Caco-2 (cell line): ENCODE results near the gene ACSS2. TPM values are rescaled to one million over a fixed set of nuclear protein-coding genes. Genes with fewer than 3 reads are reported as not detected.

Experiments
- BruUV-seq: library from RNA; stranded (reverse); fragments of 400-500 nt; replicated peaks from 2 replicates; lab custom pipeline; 2021; lab: Mats Ljungman, UMichigan
- CTCF ChIA-PET: fragments of 300-600 bp; sonication (Branson Sonifier 250); formaldehyde crosslinking; loops from one replicate; lab custom pipeline; 2022; ENCODE audit warnings: antibody characterized with exemption; lab: Charles Lee
- POLR2A ChIA-PET: fragments of 300-600 bp; sonication (Branson Sonifier 250); formaldehyde crosslinking; loops from one replicate; lab custom pipeline; 2022; ENCODE audit warnings: antibody characterized with exemption; lab: Charles Lee
- DNase-seq, 2 experiments: peaks; one replicate each; pipeline versions ENCODE4 v3.0.0 to v3.0.0-alpha.2; 2020 to 2022
- H3K27me3 ChIP-seq: replicated peaks from 2 replicates; pipeline ENCODE4 v1.6.0; 2011; ENCODE audit warnings: low read length; ENCODE audit not compliant: control insufficient read depth, insufficient read depth
- H3K36me3 ChIP-seq: 2 replicates; pipeline ENCODE4 v1.5.1; 2011; ENCODE audit warnings: low read length; ENCODE audit not compliant: control insufficient read depth, insufficient read depth
- H3K4me1 ChIP-seq: fragments of 250-450 bp; sonication (Bioruptor Pico); 2 replicates; pipeline ENCODE4 v1.5.1; 2020; ENCODE audit warnings: mild to moderate bottlenecking
- H3K4me3 ChIP-seq: 2 replicates; pipeline ENCODE4 v1.5.1; 2011; ENCODE audit warnings: low read depth, mild to moderate bottlenecking, control low read depth, low read length
- H3K9me3 ChIP-seq: fragments of 250-450 bp; sonication (Bioruptor Pico); 2 replicates; pipeline ENCODE4 v1.5.1; 2020; ENCODE audit warnings: mild to moderate bottlenecking, moderate library complexity
- H3K27ac Mint-ChIP-seq: one replicate; pipeline ENCODE4 v1.8.0; 2022; ENCODE audit warnings: mixed read lengths; ENCODE audit not compliant: unreplicated experiment
- H3K27me3 Mint-ChIP-seq: one replicate; pipeline ENCODE4 v1.8.0; 2022; ENCODE audit warnings: mixed read lengths; ENCODE audit not compliant: insufficient read depth, unreplicated experiment
- H3K36me3 Mint-ChIP-seq: one replicate; pipeline ENCODE4 v1.8.0; 2022; ENCODE audit warnings: mild to moderate bottlenecking, mixed read lengths; ENCODE audit not compliant: insufficient read depth, unreplicated experiment
- H3K4me1 Mint-ChIP-seq: one replicate; pipeline ENCODE4 v1.8.0; 2022; ENCODE audit warnings: low read depth, mixed read lengths; ENCODE audit not compliant: unreplicated experiment
- H3K4me3 Mint-ChIP-seq: one replicate; pipeline ENCODE4 v1.8.0; 2022; ENCODE audit warnings: mild to moderate bottlenecking, moderate library complexity, mixed read lengths; ENCODE audit not compliant: unreplicated experiment
- H3K9me3 Mint-ChIP-seq: one replicate; pipeline ENCODE4 v1.8.0; 2022; ENCODE audit warnings: mixed read lengths; ENCODE audit not compliant: unreplicated experiment
- CTCF ChIP-seq, 2 experiments: fragments of 200-600 bp in 1 of 2; IDR thresholded peaks; 1 replicate in 1 of 2; 2 replicates in 1 of 2; pipeline versions ENCODE4 v1.5.1 to v1.8.0; 2011 to 2022; ENCODE audit warnings: antibody characterized with exemption in 1 of 2, control low read depth in 1 of 2, inconsistent platforms in 1 of 2, low read depth in 1 of 2, low read length in 1 of 2, mild to moderate bottlenecking in 1 of 2, moderate library complexity in 1 of 2; ENCODE audit not compliant: insufficient read depth in 1 of 2, severe bottlenecking in 1 of 2, unreplicated experiment in 1 of 2
- intact Hi-C: fragments of 100-400 bp; cut with micrococcal nuclease; formaldehyde crosslinking; loops from one replicate; pipeline ENCODE4 v1.10.0; 2022; ENCODE audit not compliant: unreplicated experiment
- total RNA-seq: library from RNA; stranded (reverse); gene quantifications from 2 replicates; pipeline ENCODE4 v1.2.3, GENCODE V29; 2022

Gene ACSS2
- total RNA-seq, 1 experiment from 2014 or later = 76.0 TPM

- ChIA-PET CTCF (interaction anchor here (1.1 to 2.1 kb wide), 2 partner anchors 12 to 70 kb away, joined by 3 to 6 read pairs; partner anchors contain the start of genes GSS and MYH7B), POLR2A (no interaction called here)
- no peaks in the 10 kb centered on the region for H3K36me3 ChIP-seq
Observed at GRCh38 chr20:34886122-34886521, 9.7 kb downstream of the ACSS2 start.

GRCh38 chr20:34887023-34887422 is 10.6 kb downstream of the ACSS2 start:
- intact Hi-C loops = no loop called here
- no peak for TF ChIP-seq CTCF (IDR thresholded peaks at IDR 0.05; ENCODE audit: insufficient read depth in 1 of 2, low read depth in 1 of 2, low read length in 1 of 2, severe bottlenecking in 1 of 2, unreplicated experiment in 1 of 2)
- Histone ChIP-seq H3K9me3 (no peaks in the 10 kb centered on the region; the same call in 1 of the 2 replicates), H3K36me3 (no peaks in the 10 kb centered on the region), H3K4me1 (peaks cover 15% of the 10 kb centered on the region; the same call in 1 of the 2 replicates), H3K27me3 (no peaks in the 10 kb centered on the region), H3K4me3 (no peak overlapping the region)
- peaks cover 10% of the 10 kb centered on the region for H3K9me3 Mint-ChIP-seq
- H3K36me3 Mint-ChIP-seq = peaks cover 6% of the 10 kb centered on the region
- DNase-seq = no peak
- POLR2A ChIA-PET = no interaction called here
- no peaks in the 10 kb centered on the region for H3K27me3 Mint-ChIP-seq
- no peak overlapping the region for H3K4me3 Mint-ChIP-seq
- H3K27ac Mint-ChIP-seq = no peak overlapping the region
- H3K4me1 Mint-ChIP-seq = peaks cover 18% of the 10 kb centered on the region
- BruUV-seq = no TSS peak
- CTCF ChIA-PET = interaction anchor here (0.7 to 2.1 kb wide), 3 partner anchors 13 to 69 kb away, joined by 3 to 6 read pairs (median 3); partner anchors contain the start of genes GGT7, GSS and MYH7B

More at GRCh38 chr20:34886122-34886521, 9.7 kb downstream of the ACSS2 start:
- Mint-ChIP-seq H3K27ac (no peak overlapping the region), H3K4me3 (no peak overlapping the region), H3K4me1 (peaks cover 14% of the 10 kb centered on the region), H3K9me3 (peaks cover 10% of the 10 kb centered on the region), H3K36me3 (peaks cover 6% of the 10 kb centered on the region), H3K27me3 (no peaks in the 10 kb centered on the region)
- no peaks in the 10 kb centered on the region; the same call in 1 of the 2 replicates for H3K9me3 ChIP-seq
- no peaks in the 10 kb centered on the region for H3K27me3 ChIP-seq
- no TSS peak for BruUV-seq
- H3K4me3 ChIP-seq = no peak overlapping the region
- no peak for DNase-seq
- H3K4me1 ChIP-seq = peaks cover 7% of the 10 kb centered on the region; the same call in 1 of the 2 replicates
- intact Hi-C loops = no loop called here
- no peak for TF ChIP-seq CTCF (IDR thresholded peaks at IDR 0.05; ENCODE audit: insufficient read depth in 1 of 2, low read depth in 1 of 2, low read length in 1 of 2, severe bottlenecking in 1 of 2, unreplicated experiment in 1 of 2)

GRCh38 chr20:34888468-34888867 is 12.1 kb downstream of the ACSS2 start:
- H3K36me3 ChIP-seq = no peaks in the 10 kb centered on the region
- CTCF ChIA-PET = interaction anchor here (0.9 to 1.7 kb wide), 3 partner anchors 12 to 56 kb away, joined by 3 to 6 read pairs (median 4); partner anchors contain the start of gene ACSS2
- no peaks in the 10 kb centered on the region; the same call in 1 of the 2 replicates for H3K9me3 ChIP-seq
- intact Hi-C loops = no loop called here
- no peak overlapping the region for H3K4me3 Mint-ChIP-seq
- H3K27me3 ChIP-seq = no peaks in the 10 kb centered on the region
- DNase-seq = no peak
- H3K27ac Mint-ChIP-seq = no peak overlapping the region
- no peaks in the 10 kb centered on the region for H3K36me3 Mint-ChIP-seq
- POLR2A ChIA-PET = no interaction called here
- BruUV-seq = no TSS peak
- H3K9me3 Mint-ChIP-seq = peaks cover 10% of the 10 kb centered on the region
- no peak for TF ChIP-seq CTCF (IDR thresholded peaks at IDR 0.05; ENCODE audit: insufficient read depth in 1 of 2, low read depth in 1 of 2, low read length in 1 of 2, severe bottlenecking in 1 of 2, unreplicated experiment in 1 of 2)
- peaks cover 18% of the 10 kb centered on the region for H3K4me1 Mint-ChIP-seq
- no peak overlapping the region for H3K4me3 ChIP-seq
- no peaks in the 10 kb centered on the region for H3K27me3 Mint-ChIP-seq
- H3K4me1 ChIP-seq = peaks cover 15% of the 10 kb centered on the region; the same call in 1 of the 2 replicates
